Activated naive CD4-positive, alpha-beta T cell treated with anti-CD3 and anti-CD28 coated beads, Interleukin-2, amount 10 ng/mL, durations not matched to agents 7 days and 5 days (primary cell): ENCODE data around the gene SPRYD3.

Experiments
- CTCF ChIA-PET: fragments of 350-600 bp; sonication (Branson Sonifier 250); formaldehyde crosslinking; loops from one replicate; lab custom pipeline; 2021; ENCODE audit warnings: antibody characterized with exemption; lab: Charles Lee
- DNase-seq: peaks from one replicate; pipeline ENCODE4 v3.0.0-alpha.2; 2020
- H3K27ac Mint-ChIP-seq: one replicate; pipeline ENCODE4 v1.8.0; 2021; ENCODE audit warnings: mild to moderate bottlenecking, moderate library complexity, mixed read lengths
- H3K27me3 Mint-ChIP-seq: one replicate; pipeline ENCODE4 v1.8.0; 2021; ENCODE audit warnings: mild to moderate bottlenecking, mixed read lengths
- H3K36me3 Mint-ChIP-seq: one replicate; pipeline ENCODE4 v1.8.0; 2021; ENCODE audit warnings: mixed read lengths
- H3K4me1 Mint-ChIP-seq: one replicate; pipeline ENCODE4 v1.8.0; 2021; ENCODE audit warnings: mixed read lengths
- H3K4me3 Mint-ChIP-seq: one replicate; pipeline ENCODE4 v1.8.0; 2021; ENCODE audit warnings: mild to moderate bottlenecking, moderate library complexity, mixed read lengths
- H3K9me3 Mint-ChIP-seq: one replicate; pipeline ENCODE4 v1.8.0; 2021; ENCODE audit warnings: mixed read lengths

SPRYD3 gene

DNA sequence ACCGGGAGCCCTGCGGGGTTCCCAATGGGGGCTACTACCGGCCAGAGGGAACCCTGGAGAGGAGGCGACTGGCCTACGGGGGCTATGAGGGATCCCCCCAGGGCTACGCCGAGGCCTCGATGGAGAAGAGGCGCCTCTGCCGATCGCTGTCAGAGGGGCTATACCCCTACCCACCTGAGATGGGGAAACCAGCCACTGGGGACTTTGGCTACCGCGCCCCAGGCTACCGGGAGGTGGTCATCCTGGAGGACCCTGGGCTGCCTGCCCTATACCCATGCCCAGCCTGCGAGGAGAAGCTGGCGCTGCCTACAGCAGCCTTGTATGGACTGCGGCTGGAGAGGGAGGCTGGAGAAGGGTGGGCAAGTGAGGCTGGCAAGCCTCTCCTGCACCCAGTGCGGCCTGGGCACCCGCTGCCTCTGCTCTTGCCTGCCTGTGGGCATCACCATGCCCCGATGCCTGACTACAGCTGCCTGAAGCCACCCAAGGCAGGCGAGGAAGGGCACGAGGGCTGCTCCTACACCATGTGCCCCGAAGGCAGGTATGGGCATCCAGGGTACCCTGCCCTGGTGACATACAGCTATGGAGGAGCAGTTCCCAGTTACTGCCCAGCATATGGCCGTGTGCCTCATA, 19.6 kb downstream of the SPRYD3 start:
- CTCF ChIA-PET = no interaction called here
- peaks cover 46% of the 10 kb centered on the region for H3K27me3 Mint-ChIP-seq
- no peaks in the 10 kb centered on the region for H3K9me3 Mint-ChIP-seq
- DNase-seq = no peak
- H3K36me3 Mint-ChIP-seq = peaks cover under 1% of the 10 kb centered on the region
- H3K27ac Mint-ChIP-seq = no peak overlapping the region
- no peak overlapping the region for H3K4me3 Mint-ChIP-seq
- peaks cover 9% of the 10 kb centered on the region for H3K4me1 Mint-ChIP-seq

DNA sequence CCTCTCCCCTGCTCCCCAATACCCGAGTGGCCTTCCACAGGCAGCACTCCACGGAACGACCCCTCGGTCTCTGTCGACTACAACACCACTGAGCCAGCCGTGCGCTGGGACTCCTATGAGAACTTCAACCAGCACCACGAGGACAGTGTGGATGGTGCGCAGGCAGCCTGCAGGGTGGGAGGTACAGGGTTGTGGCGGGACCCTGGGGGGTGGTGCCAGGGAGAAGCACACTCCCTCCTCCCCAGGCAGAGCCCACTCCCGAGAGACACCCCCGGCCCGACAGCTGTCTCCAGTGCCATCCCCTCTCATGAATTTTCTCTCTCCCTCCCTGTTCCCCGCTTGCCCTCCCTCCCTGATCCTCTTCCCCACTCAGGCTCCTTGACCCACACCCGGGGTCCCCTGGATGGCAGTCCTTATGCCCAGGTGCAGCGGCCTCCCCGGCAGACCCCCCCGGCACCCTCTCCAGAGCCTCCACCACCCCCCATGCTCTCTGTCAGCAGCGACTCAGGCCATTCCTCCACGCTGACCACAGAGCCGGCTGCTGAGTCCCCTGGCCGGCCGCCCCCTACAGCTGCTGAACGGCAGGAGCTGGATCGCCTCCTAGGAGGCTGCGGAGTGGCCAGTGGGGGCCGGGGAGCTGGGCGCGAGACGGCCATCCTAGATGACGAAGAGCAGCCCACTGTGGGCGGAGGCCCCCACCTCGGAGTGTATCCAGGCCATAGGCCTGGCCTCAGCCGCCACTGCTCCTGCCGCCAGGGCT, 20.3 kb downstream of the SPRYD3 start:
- CTCF ChIA-PET = interaction anchor here (6.2 kb wide), 1 partner anchor 13 kb away, joined by 33 read pairs; no protein-coding TSS in a partner anchor
- no peak for DNase-seq
- Mint-ChIP-seq H3K4me3 (no peak overlapping the region), H3K36me3 (no peaks in the 10 kb centered on the region), H3K4me1 (peaks cover 14% of the 10 kb centered on the region), H3K27me3 (peaks cover 51% of the 10 kb centered on the region), H3K9me3 (no peaks in the 10 kb centered on the region), H3K27ac (no peak overlapping the region)

DNA sequence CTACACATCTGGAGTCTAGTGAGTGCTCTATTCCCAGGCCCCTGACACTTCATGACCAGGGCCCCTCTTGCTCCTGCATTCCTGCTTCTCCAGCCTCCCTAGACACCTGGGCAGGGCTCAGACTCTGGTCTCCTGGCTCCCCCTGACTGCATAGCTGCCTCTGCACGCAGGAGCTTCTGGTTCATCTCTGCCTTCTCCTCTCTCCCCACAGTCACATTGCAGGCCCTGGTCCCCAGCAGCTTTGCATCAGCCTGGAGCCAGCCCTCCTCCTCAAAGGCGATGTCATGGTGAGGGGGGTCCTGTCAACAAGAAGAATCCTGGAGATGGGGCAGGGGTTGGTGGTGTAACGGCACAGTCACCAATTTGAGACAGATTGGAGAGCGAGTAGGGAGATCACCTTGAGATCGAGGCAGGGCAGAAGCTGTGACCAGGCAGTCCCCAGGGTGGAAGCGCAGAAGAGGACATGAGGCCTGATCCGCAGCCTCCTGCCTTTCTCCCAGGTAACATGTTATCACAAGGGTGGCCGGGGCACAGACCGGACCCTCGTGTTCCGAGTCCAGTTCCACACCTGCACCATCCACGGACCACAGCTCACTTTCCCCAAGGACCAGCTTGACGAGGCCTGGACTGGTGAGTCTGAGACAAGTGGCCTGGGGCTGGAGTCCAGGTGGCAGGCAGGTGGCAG, 21.2 kb downstream of the SPRYD3 start:
- no peaks in the 10 kb centered on the region for H3K9me3 Mint-ChIP-seq
- CTCF ChIA-PET = interaction anchor here (1.2 to 6.2 kb wide), 4 partner anchors 8 to 41 kb away, joined by 3 to 33 read pairs (median 6); no protein-coding TSS in a partner anchor
- peaks cover 51% of the 10 kb centered on the region for H3K27me3 Mint-ChIP-seq
- peak overlapping the region; percentile 47 for H3K27ac Mint-ChIP-seq
- H3K4me1 Mint-ChIP-seq = peaks cover 18% of the 10 kb centered on the region
- no peaks in the 10 kb centered on the region for H3K36me3 Mint-ChIP-seq
- H3K4me3 Mint-ChIP-seq = no peak overlapping the region
- DNase-seq = no peak

DNA sequence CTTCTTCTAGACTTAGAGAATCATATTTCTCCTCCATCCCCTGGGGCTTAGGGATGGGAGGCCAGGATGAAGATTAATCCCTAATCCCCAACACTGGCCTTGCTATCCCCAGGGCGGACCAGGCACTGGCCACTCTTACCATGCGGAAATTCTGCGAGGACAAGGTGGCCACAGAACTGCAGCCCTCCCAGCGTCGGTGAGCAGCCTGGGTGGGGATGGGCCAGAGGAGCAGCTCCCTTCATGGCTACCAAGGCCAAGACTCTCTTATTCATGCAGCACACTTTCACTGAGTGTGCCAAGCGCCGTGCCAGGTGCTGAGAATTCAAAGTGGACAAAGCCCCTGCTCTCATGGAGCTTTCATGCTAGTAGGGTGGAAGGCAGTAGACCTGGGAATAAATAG, 22.3 kb downstream of the SPRYD3 start:
- no peak overlapping the region for H3K27ac Mint-ChIP-seq
- peaks cover 51% of the 10 kb centered on the region for H3K27me3 Mint-ChIP-seq
- DNase-seq = no peak
- H3K9me3 Mint-ChIP-seq = no peaks in the 10 kb centered on the region
- no peaks in the 10 kb centered on the region for H3K36me3 Mint-ChIP-seq
- H3K4me1 Mint-ChIP-seq = peaks cover 21% of the 10 kb centered on the region
- no peak overlapping the region for H3K4me3 Mint-ChIP-seq
- CTCF ChIA-PET = interaction anchor here (1.2 to 6.2 kb wide), 5 partner anchors 8 to 43 kb away, joined by 3 to 33 read pairs (median 6); no protein-coding TSS in a partner anchor

DNA sequence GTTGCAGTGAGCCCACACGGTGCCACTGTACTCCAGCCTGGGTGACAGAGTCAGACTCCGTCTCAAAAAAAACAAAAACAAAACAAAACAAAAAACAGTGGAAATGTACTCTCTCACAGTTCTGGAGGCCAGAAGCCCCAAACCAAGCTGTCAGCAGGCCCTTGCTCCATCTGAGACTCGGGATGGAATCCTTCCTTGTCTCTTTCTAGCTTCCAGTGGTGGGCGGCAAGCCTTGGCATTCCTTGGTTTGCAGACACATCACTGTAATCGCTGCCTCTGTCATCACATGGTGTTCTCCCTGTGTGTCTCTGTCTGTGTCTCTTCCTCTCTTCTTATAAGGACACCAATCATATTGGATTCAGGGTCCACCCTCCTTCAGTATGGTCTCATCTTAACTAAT, 22.9 kb downstream of the SPRYD3 start:
- Mint-ChIP-seq H3K27ac (no peak overlapping the region), H3K4me1 (peaks cover 21% of the 10 kb centered on the region), H3K9me3 (no peaks in the 10 kb centered on the region), H3K36me3 (no peaks in the 10 kb centered on the region), H3K4me3 (no peak overlapping the region), H3K27me3 (peaks cover 49% of the 10 kb centered on the region)
- no peak for DNase-seq
- CTCF ChIA-PET = interaction anchor here (3.3 to 6.2 kb wide), 2 partner anchors 8 to 11 kb away, joined by 28 to 33 read pairs; no protein-coding TSS in a partner anchor

DNA sequence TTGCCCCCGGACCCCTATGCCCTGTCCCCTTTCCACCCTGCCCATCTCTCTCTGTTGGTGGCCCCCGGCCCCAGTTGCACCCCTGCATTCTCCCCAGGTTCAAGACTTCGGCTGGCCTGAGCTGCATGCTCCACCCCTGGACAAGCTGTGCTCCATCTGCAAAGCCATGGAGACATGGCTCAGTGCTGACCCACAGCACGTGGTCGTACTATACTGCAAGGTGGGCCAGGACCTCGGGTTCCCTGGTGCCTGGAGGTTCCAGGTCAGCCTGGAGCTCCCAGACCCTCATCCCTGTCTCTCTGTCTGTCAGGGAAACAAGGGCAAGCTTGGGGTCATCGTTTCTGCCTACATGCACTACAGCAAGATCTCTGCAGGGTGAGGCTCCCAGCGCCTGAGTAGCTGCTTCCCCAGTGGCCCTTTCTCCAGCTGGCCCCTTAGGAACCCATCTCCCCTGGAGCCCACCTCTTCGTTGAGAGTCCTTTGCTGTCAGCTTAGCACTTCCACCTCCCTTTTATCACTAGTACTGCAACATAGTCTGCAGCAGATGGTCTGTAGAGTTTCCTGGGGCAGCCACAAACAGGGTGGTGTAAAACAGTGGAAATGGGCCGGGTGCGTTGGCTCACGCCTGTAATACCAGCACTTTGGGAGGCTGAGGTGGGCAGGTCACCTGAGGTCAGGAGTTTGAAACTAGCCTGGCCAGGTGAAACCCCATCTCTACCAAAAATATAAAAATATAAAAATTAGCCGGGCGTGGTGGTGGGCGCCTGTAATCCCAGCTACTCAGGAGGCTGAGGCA, 23.5 kb downstream of the SPRYD3 start:
- CTCF ChIA-PET = interaction anchor here (0.6 to 6.2 kb wide), 6 partner anchors 9 to 66 kb away, joined by 3 to 33 read pairs (median 11); no protein-coding TSS in a partner anchor

DNA sequence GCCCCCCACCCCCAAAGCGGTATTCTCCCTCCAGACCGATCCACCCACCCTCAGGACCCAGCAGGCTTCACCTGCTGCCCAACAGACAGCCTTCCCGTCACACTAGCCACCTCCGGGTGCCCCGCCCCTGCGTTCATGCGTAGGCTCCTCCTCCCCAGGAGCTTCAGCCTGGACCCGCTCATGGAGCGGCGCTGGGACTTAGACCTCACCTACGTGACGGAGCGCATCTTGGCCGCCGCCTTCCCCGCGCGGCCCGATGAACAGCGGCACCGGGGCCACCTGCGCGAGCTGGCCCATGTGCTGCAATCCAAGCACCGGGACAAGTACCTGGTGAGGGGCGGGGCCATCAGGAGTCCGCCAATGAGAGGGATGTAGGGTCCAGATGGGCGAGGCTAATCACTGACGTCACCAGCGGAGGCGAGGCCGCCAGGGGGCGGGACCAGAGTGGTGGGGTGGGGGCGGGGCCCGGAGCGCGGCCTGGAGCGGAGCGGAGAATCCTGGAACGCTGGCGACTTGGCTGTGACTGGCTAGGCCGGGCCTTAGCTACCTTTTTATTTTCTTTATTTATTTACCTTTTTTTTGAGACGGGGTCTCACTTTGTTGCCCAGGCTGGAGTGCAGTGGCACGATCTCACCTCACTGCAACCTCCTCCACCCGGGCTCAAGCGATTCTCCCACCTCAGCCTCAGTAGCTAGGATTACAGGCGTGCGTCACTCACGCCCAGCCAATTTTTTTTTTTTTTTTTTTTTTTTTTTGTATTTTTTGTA, 24.9 kb downstream of the SPRYD3 start:
- Mint-ChIP-seq H3K4me3 (peak overlapping the region; percentile 91), H3K9me3 (no peaks in the 10 kb centered on the region)
- peak; percentile 96 for DNase-seq

More for the DNA sequence above, 23.5 kb downstream of the SPRYD3 start:
- H3K9me3 Mint-ChIP-seq = no peaks in the 10 kb centered on the region
- DNase-seq = no peak
- no peaks in the 10 kb centered on the region for H3K36me3 Mint-ChIP-seq
- peaks cover 50% of the 10 kb centered on the region for H3K27me3 Mint-ChIP-seq
- H3K27ac Mint-ChIP-seq = no peak overlapping the region
- H3K4me3 Mint-ChIP-seq = peak overlapping the region; percentile 13
- peaks cover 21% of the 10 kb centered on the region for H3K4me1 Mint-ChIP-seq

DNA sequence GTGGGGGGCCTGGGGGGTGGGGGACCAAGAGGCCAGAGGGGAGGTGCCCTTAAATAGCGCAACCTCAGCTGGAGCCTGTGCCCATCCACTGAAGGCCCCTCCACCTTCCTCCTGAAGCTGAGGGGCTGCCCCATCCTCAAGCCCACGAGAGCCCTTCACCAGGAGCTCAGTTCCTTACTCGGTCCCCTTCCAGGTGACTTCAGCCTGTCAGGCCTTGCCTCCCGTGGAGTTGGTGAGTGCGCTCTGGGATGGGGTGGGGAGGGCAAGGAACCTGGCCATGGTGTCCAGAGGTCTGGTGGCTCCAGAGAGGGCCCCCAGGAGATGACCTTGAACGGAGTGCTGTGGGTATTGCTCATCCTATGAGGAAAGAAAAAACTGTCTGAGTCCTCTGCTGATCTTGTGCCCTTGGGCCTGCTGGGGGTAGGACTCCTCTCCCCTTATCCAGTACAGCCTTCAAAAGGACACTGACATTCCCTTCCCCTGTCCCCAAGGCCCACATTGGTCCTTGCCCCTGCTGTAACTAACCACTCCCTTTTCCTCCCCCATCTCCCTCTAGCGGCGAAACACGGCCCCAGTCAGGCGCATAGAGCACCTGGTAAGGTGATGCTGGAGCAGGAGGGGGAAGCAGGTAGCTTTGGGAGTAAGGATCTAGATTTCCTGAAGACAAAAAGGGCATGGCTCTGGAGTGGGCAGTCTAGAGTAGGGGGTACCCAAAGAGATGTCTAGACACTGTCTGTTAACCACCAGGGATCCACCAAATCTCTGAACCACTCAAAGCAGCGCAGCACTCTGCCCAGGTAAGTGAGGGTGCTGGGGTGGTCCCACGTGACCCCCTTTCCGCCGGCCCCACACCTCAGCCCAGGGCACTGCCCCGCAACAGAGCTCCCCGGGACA, 25.7 kb downstream of the SPRYD3 start:
- peaks cover 32% of the 10 kb centered on the region for H3K4me1 Mint-ChIP-seq
- peaks cover 55% of the 10 kb centered on the region for H3K27me3 Mint-ChIP-seq
- H3K4me3 Mint-ChIP-seq = peak overlapping the region; percentile 91
- H3K36me3 Mint-ChIP-seq = no peaks in the 10 kb centered on the region
- H3K27ac Mint-ChIP-seq = peak overlapping the region; percentile 89
- peak; percentile 68 for DNase-seq
- CTCF ChIA-PET = interaction anchor here (0.6 to 6.2 kb wide), 12 partner anchors 8 to 173 kb away, joined by 3 to 33 read pairs (median 5); partner anchors contain the start of genes SOAT2 and SPRYD3
- H3K9me3 Mint-ChIP-seq = no peaks in the 10 kb centered on the region

More for the DNA sequence above, 24.9 kb downstream of the SPRYD3 start:
- peak overlapping the region; percentile 89 for H3K27ac Mint-ChIP-seq
- H3K36me3 Mint-ChIP-seq = no peaks in the 10 kb centered on the region
- peaks cover 24% of the 10 kb centered on the region for H3K4me1 Mint-ChIP-seq
- peaks cover 55% of the 10 kb centered on the region for H3K27me3 Mint-ChIP-seq
- CTCF ChIA-PET = interaction anchor here (0.6 to 6.2 kb wide), 10 partner anchors 8 to 174 kb away, joined by 3 to 33 read pairs (median 5); partner anchors contain the start of genes SOAT2 and SPRYD3

DNA sequence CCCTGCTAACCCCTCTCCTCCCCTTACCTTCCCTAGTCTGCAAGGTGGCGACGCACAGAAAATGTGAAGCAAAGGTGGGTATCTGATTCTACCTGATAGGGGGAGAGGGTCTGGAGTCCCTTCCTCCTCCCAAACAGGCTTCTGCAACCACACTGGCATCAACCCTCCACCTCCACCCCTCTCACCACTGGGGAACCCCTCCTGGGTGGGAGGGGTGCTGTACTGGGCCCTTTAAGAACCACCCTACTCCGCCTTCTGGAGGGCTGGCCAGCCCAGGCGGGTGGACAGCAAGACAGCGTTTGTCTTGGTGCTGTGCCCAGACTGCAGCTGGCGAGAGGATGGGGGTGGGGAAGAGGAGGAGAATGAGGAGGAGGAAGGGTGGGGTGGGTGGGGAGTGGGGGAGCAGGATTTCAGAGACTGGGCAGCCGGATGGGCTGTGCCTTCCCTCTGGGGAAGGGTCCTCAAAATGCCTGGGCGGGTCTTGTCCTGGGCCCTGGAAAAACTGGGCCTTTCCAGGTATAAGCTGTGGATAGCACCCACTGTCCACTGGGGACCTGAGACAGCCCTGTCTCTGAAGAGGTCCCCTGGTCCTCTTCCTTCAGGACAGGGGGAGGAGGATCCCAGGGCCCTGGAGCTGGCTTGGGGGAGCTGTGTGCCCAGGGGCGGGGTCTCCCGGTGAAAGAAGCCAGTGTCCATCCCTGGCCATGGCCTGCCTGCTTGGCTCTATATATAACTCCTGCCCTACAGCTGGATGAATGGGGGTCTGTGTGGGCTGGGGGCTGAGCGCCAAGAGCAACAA, 26.6 kb downstream of the SPRYD3 start:
- H3K36me3 Mint-ChIP-seq = no peaks in the 10 kb centered on the region
- CTCF ChIA-PET = interaction anchor here (0.8 to 6.2 kb wide), 7 partner anchors 7 to 87 kb away, joined by 3 to 33 read pairs (median 6); partner anchors contain the start of gene SPRYD3
- peaks cover 32% of the 10 kb centered on the region for H3K4me1 Mint-ChIP-seq
- no peak overlapping the region for H3K4me3 Mint-ChIP-seq
- no peaks in the 10 kb centered on the region for H3K9me3 Mint-ChIP-seq
- H3K27me3 Mint-ChIP-seq = peaks cover 47% of the 10 kb centered on the region
- DNase-seq = no peak
- no peak overlapping the region for H3K27ac Mint-ChIP-seq

DNA sequence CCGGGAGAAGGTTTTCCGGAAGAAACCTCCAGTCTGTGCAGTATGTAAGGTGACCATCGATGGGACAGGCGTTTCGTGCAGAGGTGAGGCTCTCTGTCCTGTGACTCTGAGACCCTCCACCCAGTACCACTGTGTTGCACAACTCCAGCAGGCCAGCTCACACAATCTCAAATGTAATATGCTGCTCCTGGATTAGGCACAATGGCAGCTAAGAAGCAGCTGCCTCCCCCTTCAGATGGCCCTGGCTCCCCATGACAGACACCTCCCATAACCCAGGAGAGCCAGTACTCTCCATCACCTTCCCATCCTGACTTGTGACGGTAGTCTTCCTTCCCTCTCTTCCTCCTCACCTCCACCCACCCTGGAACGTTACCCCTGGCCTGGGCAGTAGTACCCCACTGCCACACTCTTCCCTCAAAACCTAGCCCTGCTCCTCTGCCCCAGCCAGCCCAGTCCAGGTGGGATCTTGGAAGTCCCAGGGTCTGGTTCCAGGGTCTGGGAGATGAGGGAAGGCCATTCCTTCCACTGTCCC, 27.2 kb downstream of the SPRYD3 start:
- peaks cover 41% of the 10 kb centered on the region for H3K27me3 Mint-ChIP-seq
- no peaks in the 10 kb centered on the region for H3K9me3 Mint-ChIP-seq
- H3K36me3 Mint-ChIP-seq = no peaks in the 10 kb centered on the region
- no peak overlapping the region for H3K27ac Mint-ChIP-seq
- H3K4me1 Mint-ChIP-seq = peaks cover 32% of the 10 kb centered on the region
- no peak overlapping the region for H3K4me3 Mint-ChIP-seq
- no peak for DNase-seq
- CTCF ChIA-PET = interaction anchor here (1.0 to 1.1 kb wide), 2 partner anchors 10 to 15 kb away, joined by 3 read pairs; no protein-coding TSS in a partner anchor
